Right lobe of liver (tissue), 6 donors: ENCODE data around the gene NPAS4. TPM values are rescaled to one million over a fixed set of nuclear protein-coding genes. Genes with fewer than 3 reads are reported as not detected.

Source experiments
- ATAC-seq, 4 donors: fragments of 200-7000 bp; cut with Tn5 transposase; one replicate each; pipeline ENCODE4 v1.9.1; 2020; ENCODE audit warnings: mild to moderate bottlenecking in 4 of 4, moderate library complexity in 4 of 4
- DNase-seq, 3 donors: peaks; one replicate each; pipeline ENCODE4 v3.0.0-alpha.2; 2020
- H3K27ac ChIP-seq, 3 donors: fragments of 200-600 bp; one replicate each; pipeline ENCODE4 v1.8.0; 2022
- H3K27me3 ChIP-seq, 2 donors: fragments of 200-600 bp; one replicate each; pipeline ENCODE4 v1.8.0; 2022
- H3K36me3 ChIP-seq, 4 donors: fragments of 200-600 bp; sonication (generic) in 1 of 4; one replicate each; pipeline versions ENCODE4 v1.5.1 to v1.8.0; 2017 to 2022; ENCODE audit warnings: control low read depth in 1 of 4
- H3K4me1 ChIP-seq, 4 donors: fragments of 200-600 bp; sonication (generic) in 1 of 4; one replicate each; pipeline versions ENCODE4 v1.5.1 to v1.8.0; 2017 to 2022; ENCODE audit warnings: control low read depth in 1 of 4
- H3K4me3 ChIP-seq, 3 donors: fragments of 200-600 bp; one replicate each; pipeline ENCODE4 v1.8.0; 2022
- H3K9me3 ChIP-seq, 4 donors: fragments of 200-600 bp; sonication (generic) in 1 of 4; one replicate each; pipeline versions ENCODE4 v1.5.1 to v1.8.0; 2017 to 2022; ENCODE audit warnings: control low read depth in 1 of 4
- CTCF ChIP-seq, 4 donors: fragments of 200-600 bp in 3 of 4; fragments of 450-650 bp in 1 of 4; IDR thresholded peaks; one replicate each; pipeline versions ENCODE4 v1.5.1 to v1.8.0; 2016 to 2022; ENCODE audit warnings: antibody characterized with exemption in 4 of 4, mild to moderate bottlenecking in 2 of 4
- POLR2A ChIP-seq: fragments of 450-650 bp; IDR thresholded peaks from one replicate; pipeline ENCODE4 v1.6.1; 2017; ENCODE audit warnings: antibody characterized with exemption, mild to moderate bottlenecking
- WGBS: methylation state at CpG from one replicate; pipeline ENCODE4 v1.1.6; 2018; ENCODE audit warnings: low coverage, low lambda C conversion rate; ENCODE audit not compliant: insufficient coverage; ENCODE audit errors: missing lambda C conversion rate; 5-methylcytosine and 5-hydroxymethylcytosine counted together
- intact Hi-C, 2 donors: fragments of 100-400 bp; cut with DNase I; formaldehyde crosslinking; loops; one replicate each; pipeline versions ENCODE4 v1.11.2 to v1.14.1; 2022
- total RNA-seq, 6 experiments: library from RNA; depleted of rRNA in 2 of 6; stranded (reverse); fragments of >200 nt in 2 of 6; fragmentation: NEBNext Ultra II Directional in 3 of 6; extraction: Animal tissue kit (Norgen Biotek cat#: 25700) in 3 of 6; gene quantifications; one replicate each; pipeline versions ENCODE4 v1.1.0 to v1.2.4, GENCODE V29; 2016 to 2023
- donor health status: DM: no; HTN: yes; CAD: no.
- donor health status: DM: no; HTN: no; CAD: no.
- donor health status: DM: no; HTN: no; CAD: no.
- donor health status: DM: no; HTN: yes; CAD: no.
- donor health status: DM: no; HTN: yes; CAD: no.

NPAS4 gene
- total RNA-seq, 6 experiments from 2014 or later, result not detected

GRCh38 chr11:66467034-66467659, 46.3 kb downstream of the NPAS4 start:
- Histone ChIP-seq H3K4me1 (peaks cover 0 to 8% (median 0%) of the 10 kb centered on the region in 4 donors), H3K4me3 (peak overlapping the region; percentile 50 to 70 (median 56)), H3K9me3 (no peaks in the 10 kb centered on the region), H3K27me3 (no peaks in the 10 kb centered on the region), H3K27ac (peak overlapping the region in 1 of 3 donors; percentile 18), H3K36me3 (no peaks in the 10 kb centered on the region)
- 9% methylated on average over 17 of the region's 72 CpGs for WGBS
- ATAC-seq (peak; percentile 1 to 12 (median 4)), DNase-seq (no peak)
- intact Hi-C loops, result no loop called here
- TF ChIP-seq POLR2A, result no peak
- TF ChIP-seq CTCF (IDR thresholded peaks at IDR 0.05), result peak in 2 of 4 donors; percentile 13 to 38

GRCh38 chr11:66467756-66468155, 46.9 kb downstream of the NPAS4 start:
- peak overlapping the region; percentile 45 to 70 (median 56) for H3K4me3 ChIP-seq
- H3K9me3 ChIP-seq, result no peaks in the 10 kb centered on the region
- H3K4me1 ChIP-seq, result peaks cover 0 to 8% (median 0%) of the 10 kb centered on the region in 4 donors
- no peaks in the 10 kb centered on the region for H3K27me3 ChIP-seq
- TF ChIP-seq CTCF (IDR thresholded peaks at IDR 0.05) (no peak), POLR2A (no peak)
- H3K36me3 ChIP-seq, result no peaks in the 10 kb centered on the region
- peak; percentile 33 to 54 (median 40) for ATAC-seq
- peak in 1 of 3 donors; percentile 58 for DNase-seq
- intact Hi-C loops, result no loop called here
- no peak overlapping the region for H3K27ac ChIP-seq
- WGBS, result 51% methylated on average over 6 of the region's 6 CpGs

- H3K4me3 ChIP-seq, result no peak overlapping the region
- WGBS, result 83% methylated on average over 4 of the region's 6 CpGs
Observed at GRCh38 chr11:66468691-66469090, 47.9 kb downstream of the NPAS4 start.

GRCh38 chr11:66469441-66469840, 48.6 kb downstream of the NPAS4 start:
- TF ChIP-seq POLR2A, result no peak
- no peak for TF ChIP-seq CTCF (IDR thresholded peaks at IDR 0.05)
- Histone ChIP-seq H3K27me3 (no peaks in the 10 kb centered on the region), H3K9me3 (no peaks in the 10 kb centered on the region), H3K27ac (no peak overlapping the region), H3K36me3 (no peaks in the 10 kb centered on the region), H3K4me1 (peaks cover 0 to 8% (median 0%) of the 10 kb centered on the region in 4 donors), H3K4me3 (no peak overlapping the region)
- ATAC-seq, result no peak
- intact Hi-C loops, result no loop called here
- no peak for DNase-seq
- WGBS, result no CpG with 5 or more reads among the region's 1 CpG

More at GRCh38 chr11:66468691-66469090, 47.9 kb downstream of the NPAS4 start:
- intact Hi-C loops, result no loop called here
- no peak for DNase-seq
- ATAC-seq, result no peak
- no peaks in the 10 kb centered on the region for H3K36me3 ChIP-seq
- no peaks in the 10 kb centered on the region for H3K27me3 ChIP-seq
- H3K27ac ChIP-seq, result no peak overlapping the region
- H3K9me3 ChIP-seq, result no peaks in the 10 kb centered on the region
- TF ChIP-seq POLR2A, result no peak
- TF ChIP-seq CTCF (IDR thresholded peaks at IDR 0.05), result no peak
- H3K4me1 ChIP-seq, result peaks cover 0 to 8% (median 0%) of the 10 kb centered on the region in 4 donors
